Muscle of leg (tissue), 11 donors: ENCODE measurements around the gene STK11. TPM values are rescaled to one million over a fixed set of nuclear protein-coding genes. Genes with fewer than 3 reads are reported as not detected.

Experiments
- DNase-seq: peaks from one replicate; pipeline ENCODE4 v3.0.0; 2013
- H3K27ac ChIP-seq: one replicate; pipeline ENCODE4 v1.5.1; 2013; ENCODE audit warnings: mild to moderate bottlenecking, low read length, control low read depth
- H3K27me3 ChIP-seq: one replicate; pipeline ENCODE4 v1.6.1; 2013; ENCODE audit warnings: low read length; ENCODE audit not compliant: control insufficient read depth, insufficient read depth
- H3K36me3 ChIP-seq: one replicate; pipeline ENCODE4 v1.6.1; 2013; ENCODE audit warnings: low read length; ENCODE audit not compliant: control insufficient read depth, insufficient read depth
- H3K4me1 ChIP-seq: one replicate; pipeline ENCODE4 v1.6.1; 2013; ENCODE audit warnings: low read length; ENCODE audit not compliant: control insufficient read depth, insufficient read depth
- H3K4me3 ChIP-seq: one replicate; pipeline ENCODE4 v1.5.1; 2013; ENCODE audit warnings: low read length, control low read depth
- H3K9me3 ChIP-seq: replicated peaks from 2 replicates; pipeline ENCODE4 v1.6.1; 2013; ENCODE audit warnings: low read depth, low read length; ENCODE audit not compliant: control insufficient read depth
- WGBS: methylation state at CpG from one replicate; pipeline ENCODE4 v1.1.5; 2013; ENCODE audit warnings: missing lambda C conversion rate; ENCODE audit not compliant: insufficient coverage; 5-methylcytosine and 5-hydroxymethylcytosine counted together
- polyA plus RNA-seq, 8 donors: library from polyadenylated mRNA; unstranded; fragments of 120-200 nt; gene quantifications; one replicate each; pipeline versions ENCODE4 v1.2.1 to v1.2.3, GENCODE V29; 2013; ENCODE audit warnings: inconsistent platforms in 1 of 8, low replicate concordance in 1 of 8; ENCODE audit not compliant: insufficient read length in 8 of 8, insufficient read depth in 1 of 8
- total RNA-seq: library from RNA; stranded (reverse); fragments of 120-200 nt; gene quantifications from one replicate; pipeline ENCODE4 v1.2.4, GENCODE V29; 2013

STK11 gene
- total and polyA plus RNA-seq, 9 donors = 45.3 to 59.1 (median 56.6) TPM

GRCh38 chr19:1247748-1248138 is 42.2 kb downstream of the STK11 start:
- peak overlapping the region; percentile 99 for H3K27ac ChIP-seq
- H3K4me3 ChIP-seq = peak overlapping the region; percentile 77
- H3K4me1 ChIP-seq = peaks cover 70% of the 10 kb centered on the region
- 60% methylated on average over 4 of the region's 8 CpGs for WGBS
- peak; percentile 84 for DNase-seq
- no peaks in the 10 kb centered on the region for H3K27me3 ChIP-seq
- no peaks in the 10 kb centered on the region for H3K9me3 ChIP-seq
- peaks cover 12% of the 10 kb centered on the region for H3K36me3 ChIP-seq

DNA sequence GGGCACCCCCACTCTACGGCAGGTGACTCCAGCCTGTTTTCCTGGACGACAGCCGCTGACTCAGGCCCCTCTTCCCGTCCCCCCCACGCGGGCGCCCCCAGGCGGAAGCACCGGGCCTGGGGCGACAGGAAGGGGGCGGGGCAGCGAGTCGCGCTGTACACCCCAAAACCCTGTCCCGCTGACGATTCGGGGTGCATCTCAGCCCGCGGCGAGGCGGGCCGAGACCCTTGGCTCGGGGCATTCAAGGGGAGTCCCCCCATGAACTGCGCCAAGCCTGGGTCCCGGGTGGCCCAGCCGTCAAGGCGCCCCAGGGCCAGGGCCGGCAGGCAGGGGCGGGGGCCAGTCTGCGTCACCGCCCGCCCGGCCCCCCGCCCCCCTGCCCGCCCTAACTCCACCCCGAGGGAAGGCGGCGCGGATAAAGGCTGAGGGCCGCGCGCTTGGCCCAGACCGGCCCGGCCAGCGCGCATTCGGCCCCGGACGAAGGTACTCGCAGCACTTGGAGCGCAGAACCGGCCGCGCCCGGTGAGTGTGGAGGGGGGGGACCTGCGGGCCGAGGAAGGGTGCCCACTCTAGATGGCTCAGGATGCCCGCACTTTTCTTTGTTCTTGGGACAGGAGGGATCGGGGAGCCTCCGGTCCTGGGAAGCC is 42.7 kb downstream of the STK11 start, which contains the start of gene MIDN:
MIDN (plus strand) TSS at position 445 of the 647 bp plus-strand sequence. CDS start 1,714 bp downstream, outside the sequence.
- Histone ChIP-seq H3K9me3 (no peaks in the 10 kb centered on the region), H3K27me3 (no peaks in the 10 kb centered on the region), H3K4me3 (peak within 1 kb of the TSS; percentile 77), H3K4me1 (peaks cover 70% of the 10 kb centered on the region), H3K36me3 (peaks cover 13% of the 10 kb centered on the region), H3K27ac (peak within 1 kb of the TSS; percentile 99)
- DNase-seq = peak; percentile 93
- 3% methylated on average over 32 of the region's 60 CpGs for WGBS

- Histone ChIP-seq H3K4me1 (peaks cover 70% of the 10 kb centered on the region), H3K4me3 (peak overlapping the region; percentile 77), H3K27ac (peak overlapping the region; percentile 99), H3K27me3 (no peaks in the 10 kb centered on the region), H3K9me3 (no peaks in the 10 kb centered on the region), H3K36me3 (peaks cover 19% of the 10 kb centered on the region)
- peak; percentile 91 for DNase-seq
- whole genome bisulfite sequencing = under 1% methylated on average over 74 of the region's 74 CpGs
Observed at GRCh38 chr19:1248786-1249297, 43.3 kb downstream of the STK11 start.

DNA sequence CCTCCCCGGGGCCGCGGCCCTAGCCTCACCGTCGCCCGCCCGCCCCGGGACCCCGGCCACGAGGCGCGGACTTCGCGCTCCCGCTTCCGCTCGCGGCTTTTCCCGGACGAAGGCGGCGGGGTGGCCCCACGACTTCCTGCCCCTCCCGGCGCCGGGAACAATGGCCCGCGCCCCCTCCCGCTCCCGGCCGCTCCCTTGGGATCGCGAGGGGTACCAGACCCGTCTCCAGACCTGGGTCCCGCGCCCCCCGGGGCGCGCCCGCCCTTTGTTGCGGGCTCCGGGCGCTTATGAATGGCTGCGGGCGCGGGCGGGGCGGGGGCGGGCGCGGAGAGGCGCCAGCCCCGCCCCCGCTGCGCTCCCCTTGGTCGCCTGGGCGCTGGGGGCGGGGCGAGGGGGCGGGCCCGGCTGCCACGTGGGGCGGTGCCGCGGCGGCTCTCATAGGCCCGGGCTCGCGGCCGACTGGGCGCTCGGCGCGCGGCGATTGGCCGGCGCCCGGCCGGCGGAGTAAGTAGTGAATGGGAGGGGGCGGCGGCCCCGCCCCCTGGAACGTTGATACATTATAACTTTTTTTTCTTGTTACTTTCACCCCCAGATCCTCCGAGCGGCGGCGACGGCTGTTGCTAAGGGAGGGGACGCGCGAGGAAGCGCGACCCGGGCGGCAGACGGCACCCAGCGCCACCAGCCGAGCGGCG is 43.9 kb downstream of the STK11 start:
- Histone ChIP-seq H3K36me3 (peaks cover 24% of the 10 kb centered on the region), H3K4me1 (peaks cover 67% of the 10 kb centered on the region), H3K9me3 (no peaks in the 10 kb centered on the region), H3K4me3 (peak overlapping the region; percentile 66), H3K27me3 (no peaks in the 10 kb centered on the region), H3K27ac (peak overlapping the region; percentile 94)
- peak; percentile 99 for DNase-seq
- WGBS = 0% methylated on average over 73 of the region's 102 CpGs

- no peaks in the 10 kb centered on the region for H3K9me3 ChIP-seq
- H3K4me1 ChIP-seq = peaks cover 67% of the 10 kb centered on the region
- H3K27me3 ChIP-seq = no peaks in the 10 kb centered on the region
- peak overlapping the region; percentile 66 for H3K4me3 ChIP-seq
- peaks cover 26% of the 10 kb centered on the region for H3K36me3 ChIP-seq
- WGBS = under 1% methylated on average over 67 of the region's 67 CpGs
- H3K27ac ChIP-seq = peak overlapping the region; percentile 74
- DNase-seq = no peak
Observed at GRCh38 chr19:1249990-1250436, 44.4 kb downstream of the STK11 start.

GRCh38 chr19:1250437-1251260 is 45.1 kb downstream of the STK11 start:
- H3K4me3 ChIP-seq = peak overlapping the region; percentile 66
- peak; percentile 83 for DNase-seq
- H3K27me3 ChIP-seq = no peaks in the 10 kb centered on the region
- WGBS = under 1% methylated on average over 58 of the region's 90 CpGs
- H3K36me3 ChIP-seq = peaks cover 32% of the 10 kb centered on the region
- no peaks in the 10 kb centered on the region for H3K9me3 ChIP-seq
- peak overlapping the region; percentile 92 for H3K27ac ChIP-seq
- H3K4me1 ChIP-seq = peaks cover 65% of the 10 kb centered on the region

GRCh38 chr19:1251330-1252220 is 46.0 kb downstream of the STK11 start:
- Histone ChIP-seq H3K27me3 (no peaks in the 10 kb centered on the region), H3K9me3 (no peaks in the 10 kb centered on the region), H3K36me3 (peaks cover 39% of the 10 kb centered on the region), H3K27ac (peak overlapping the region; percentile 92), H3K4me3 (peak overlapping the region; percentile 66), H3K4me1 (peaks cover 62% of the 10 kb centered on the region)
- 3% methylated on average over 24 of the region's 41 CpGs for WGBS
- DNase-seq = peak; percentile 87

- Histone ChIP-seq H3K27ac (peak overlapping the region; percentile 92), H3K36me3 (peaks cover 45% of the 10 kb centered on the region), H3K4me1 (peaks cover 61% of the 10 kb centered on the region), H3K4me3 (peak overlapping the region; percentile 66), H3K27me3 (no peaks in the 10 kb centered on the region), H3K9me3 (no peaks in the 10 kb centered on the region)
- DNase-seq = peak; percentile 90
- WGBS = 2% methylated on average over 14 of the region's 30 CpGs
Observed at GRCh38 chr19:1252221-1252820, 46.7 kb downstream of the STK11 start.
